ENCODE measurements around the gene PNPLA8. TPM values are rescaled to one million over a fixed set of nuclear protein-coding genes. Genes with fewer than 3 reads are reported as not detected.
A peak's percentile ranks its signal among the peaks of the same experiment; 100 is the strongest.

The PNPLA8 gene
- total and polyA plus RNA-seq, 11 donors: 12.5 to 61.5 (median 32.8) TPM

- intact Hi-C loops (cut with DNase I): loop anchor here in 4 of 10 donors (2.0 to 10.0 kb wide), 2 partner anchors 273 to 277 kb away; no protein-coding TSS in a partner anchor
- Histone ChIP-seq H3K4me3 (no peak overlapping the region), H3K27me3 (peaks cover 7 to 67% (median 35%) of the 10 kb centered on the region in 9 donors), H3K27ac (no peak overlapping the region), H3K9me3 (no peaks in the 10 kb centered on the region), H3K4me1 (peaks cover 0 to 25% (median 16%) of the 10 kb centered on the region in 12 donors), H3K36me3 (no peaks in the 10 kb centered on the region)
- no peak for TF ChIP-seq POLR2A (IDR thresholded peaks at IDR 0.05)
- TF ChIP-seq, protein P1, sequence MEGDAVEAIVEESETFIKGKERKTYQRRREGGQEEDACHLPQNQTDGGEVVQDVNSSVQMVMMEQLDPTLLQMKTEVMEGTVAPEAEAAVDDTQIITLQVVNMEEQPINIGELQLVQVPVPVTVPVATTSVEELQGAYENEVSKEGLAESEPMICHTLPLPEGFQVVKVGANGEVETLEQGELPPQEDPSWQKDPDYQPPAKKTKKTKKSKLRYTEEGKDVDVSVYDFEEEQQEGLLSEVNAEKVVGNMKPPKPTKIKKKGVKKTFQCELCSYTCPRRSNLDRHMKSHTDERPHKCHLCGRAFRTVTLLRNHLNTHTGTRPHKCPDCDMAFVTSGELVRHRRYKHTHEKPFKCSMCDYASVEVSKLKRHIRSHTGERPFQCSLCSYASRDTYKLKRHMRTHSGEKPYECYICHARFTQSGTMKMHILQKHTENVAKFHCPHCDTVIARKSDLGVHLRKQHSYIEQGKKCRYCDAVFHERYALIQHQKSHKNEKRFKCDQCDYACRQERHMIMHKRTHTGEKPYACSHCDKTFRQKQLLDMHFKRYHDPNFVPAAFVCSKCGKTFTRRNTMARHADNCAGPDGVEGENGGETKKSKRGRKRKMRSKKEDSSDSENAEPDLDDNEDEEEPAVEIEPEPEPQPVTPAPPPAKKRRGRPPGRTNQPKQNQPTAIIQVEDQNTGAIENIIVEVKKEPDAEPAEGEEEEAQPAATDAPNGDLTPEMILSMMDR (IDR thresholded peaks at IDR 0.05): no peak
- ATAC-seq (no peak), DNase-seq (no peak)
Observed at GRCh38 chr7:108457871-108458270, 68.1 kb downstream of the PNPLA8 start.

DNA sequence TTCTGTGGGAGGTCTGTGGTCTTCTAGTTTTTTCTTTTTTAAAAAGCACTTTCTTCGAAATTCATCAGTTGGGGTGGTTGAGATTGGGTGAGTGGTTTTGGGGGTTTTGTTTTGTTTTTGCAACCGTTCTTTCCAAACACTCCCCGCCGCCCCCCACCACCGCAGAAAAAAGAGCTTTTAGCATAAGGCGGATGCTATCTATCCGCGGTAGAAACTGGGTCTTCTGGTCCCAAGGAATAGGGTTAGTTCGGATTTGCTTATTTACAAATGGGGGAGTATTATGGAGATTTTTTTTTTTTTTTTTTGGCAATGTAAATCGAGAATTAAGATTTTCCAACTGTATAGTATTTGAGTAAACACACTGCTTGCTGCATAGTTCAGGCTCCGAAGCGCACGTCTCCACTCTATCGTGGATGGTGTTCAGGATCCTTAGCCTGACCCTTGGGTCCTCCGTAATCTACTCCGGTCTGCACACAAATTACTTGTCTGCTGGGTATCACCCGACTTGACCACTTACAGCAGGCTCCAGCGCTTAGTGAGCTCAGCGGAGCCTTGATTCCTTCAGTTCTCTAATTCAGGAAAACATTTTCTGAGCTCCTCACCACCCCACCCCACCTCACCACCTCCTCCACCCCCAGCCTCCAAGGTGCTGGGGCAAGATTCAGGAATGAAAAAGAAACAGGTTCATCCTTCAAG lies 68.9 kb downstream of the PNPLA8 start:
- intact Hi-C loops (cut with DNase I): loop anchor here in 4 of 10 donors (2.0 to 10.0 kb wide), 2 partner anchors 272 to 276 kb away; no protein-coding TSS in a partner anchor
- TF ChIP-seq, protein P1 (IDR thresholded peaks at IDR 0.05): no peak
- no peak for TF ChIP-seq POLR2A (IDR thresholded peaks at IDR 0.05)
- 11 to 14% (median 11%) methylated on average over 19 of the region's 19 CpGs for WGBS, 4 donors
- no peak for DNase-seq
- ATAC-seq: no peak
- no peak overlapping the region for H3K27ac ChIP-seq
- no peaks in the 10 kb centered on the region for H3K36me3 ChIP-seq
- peaks cover 0 to 25% (median 16%) of the 10 kb centered on the region in 12 donors for H3K4me1 ChIP-seq
- H3K27me3 ChIP-seq: peaks cover 7 to 75% (median 40%) of the 10 kb centered on the region in 9 donors
- peak overlapping the region in 9 of 12 donors; percentile 29 to 57 (median 50) for H3K4me3 ChIP-seq
- no peaks in the 10 kb centered on the region for H3K9me3 ChIP-seq

DNA sequence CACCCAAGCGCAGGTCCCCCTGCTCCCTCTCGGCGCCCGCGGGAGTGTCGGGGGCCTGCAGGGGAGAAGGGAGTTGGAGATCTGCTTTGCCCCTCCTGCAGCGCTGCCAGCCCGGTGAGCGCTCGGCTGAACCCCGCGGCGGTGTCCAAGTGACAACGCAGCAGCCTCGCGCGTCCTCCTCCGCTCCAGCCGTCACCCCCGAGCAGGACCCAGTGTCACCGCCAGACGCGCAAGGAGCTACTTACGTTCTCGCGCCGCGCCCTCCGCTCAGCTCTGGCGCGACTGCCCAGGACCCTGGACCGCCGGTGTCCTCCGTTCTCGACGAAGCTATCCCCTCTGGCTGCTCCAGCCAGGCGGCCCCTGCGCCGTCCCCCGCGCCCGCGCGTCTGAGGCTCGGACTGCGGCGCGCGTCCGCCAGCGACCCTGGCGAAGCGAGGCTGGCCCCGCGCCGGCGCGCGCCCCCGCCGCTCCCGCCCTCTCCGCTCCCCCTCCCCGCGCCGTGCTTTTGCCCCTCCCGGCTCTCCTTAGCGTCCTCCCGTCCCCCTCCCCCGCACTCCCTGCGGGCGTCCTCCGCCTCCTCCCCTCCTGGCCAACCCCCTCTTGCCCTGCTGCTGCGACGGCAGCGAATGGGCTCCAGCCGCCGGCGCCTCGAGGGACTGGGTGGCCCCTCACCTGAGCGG lies 69.8 kb downstream of the PNPLA8 start, which contains the start of gene NRCAM:
Gene NRCAM (minus strand): TSS at position 439 of the 680 bp plus-strand sequence. CDS start 216,372 bp downstream, outside the sequence.
- peak within 1 kb of the TSS; percentile 29 to 57 (median 49) for H3K4me3 ChIP-seq
- H3K27me3 ChIP-seq: peaks cover 7 to 75% (median 40%) of the 10 kb centered on the region in 9 donors
- H3K36me3 ChIP-seq: no peaks in the 10 kb centered on the region
- peaks cover 0 to 25% (median 16%) of the 10 kb centered on the region in 12 donors for H3K4me1 ChIP-seq
- no peaks in the 10 kb centered on the region for H3K9me3 ChIP-seq
- no peak within 1 kb of the TSS for H3K27ac ChIP-seq
- intact Hi-C loops (cut with DNase I): loop anchor here in 4 of 10 donors (2.0 to 10.0 kb wide), 2 partner anchors 271 to 275 kb away; no protein-coding TSS in a partner anchor
- DNase-seq: peak in 2 of 5 donors; percentile 27 to 47
- WGBS, 4 donors: 0 to 2% (median 1%) methylated on average over 1 to 81 of the region's 81 CpGs
- ATAC-seq: peak in 2 of 4 donors; percentile 10 to 36
- TF ChIP-seq, protein P1 (IDR thresholded peaks at IDR 0.05): no peak
- no peak for TF ChIP-seq POLR2A (IDR thresholded peaks at IDR 0.05)

GRCh38 chr7:108455551-108455997 lies 70.4 kb downstream of the PNPLA8 start:
- WGBS, 4 donors: 1 to 3% (median 1%) methylated on average over 14 to 47 of the region's 47 CpGs
- H3K9me3 ChIP-seq: no peaks in the 10 kb centered on the region
- ATAC-seq (peak in 2 of 4 donors; percentile 24 to 33), DNase-seq (peak in 1 of 5 donors; percentile 56)
- H3K27me3 ChIP-seq: peaks cover 7 to 81% (median 40%) of the 10 kb centered on the region in 9 donors
- H3K4me3 ChIP-seq: peak overlapping the region; percentile 29 to 57 (median 49)
- intact Hi-C loops (cut with DNase I): loop anchor here in 3 of 10 donors (10.0 kb wide), 1 partner anchor 271 kb away; no protein-coding TSS in a partner anchor
- peaks cover 0 to 25% (median 16%) of the 10 kb centered on the region in 12 donors for H3K4me1 ChIP-seq
- TF ChIP-seq POLR2A (IDR thresholded peaks at IDR 0.05): no peak
- TF ChIP-seq, protein P1 (IDR thresholded peaks at IDR 0.05): no peak
- H3K27ac ChIP-seq: no peak overlapping the region
- H3K36me3 ChIP-seq: no peaks in the 10 kb centered on the region

All from heart left ventricle (tissue), 16 donors.